GM12872 (cell line): ENCODE results near the gene TAF1B.

Experiments used
- CTCF ChIP-seq: IDR thresholded peaks from 3 replicates; pipeline ENCODE4 v1.5.1; 2011; ENCODE audit warnings: low read depth, mild to moderate bottlenecking, low read length, moderate library complexity; ENCODE audit not compliant: insufficient read depth

The TAF1B gene

GRCh38 chr2:9883897-9884296 lies 40.6 kb downstream of the TAF1B start:
- no peak for TF ChIP-seq CTCF

GRCh38 chr2:9884436-9884835 lies 41.2 kb downstream of the TAF1B start:
- no peak for TF ChIP-seq CTCF

- TF ChIP-seq CTCF, result no peak
Measured at GRCh38 chr2:9885036-9885684, 41.9 kb downstream of the TAF1B start.

GRCh38 chr2:9887513-9887912 lies 44.2 kb downstream of the TAF1B start:
- TF ChIP-seq CTCF, result no peak

- TF ChIP-seq CTCF, result no peak
Measured at GRCh38 chr2:9889812-9890261, 46.6 kb downstream of the TAF1B start.

- TF ChIP-seq CTCF, result no peak
Measured at GRCh38 chr2:9892236-9892635, 49.0 kb downstream of the TAF1B start.

- TF ChIP-seq CTCF, result no peak
Measured at GRCh38 chr2:9895669-9896590, 52.7 kb downstream of the TAF1B start.
